Activated CD4-positive, alpha-beta T cell treated with anti-CD3 and anti-CD28 coated beads for 36 hours (primary cell): ENCODE results near the gene PCSK9. TPM values are rescaled to one million over a fixed set of nuclear protein-coding genes. Genes with fewer than 3 reads are reported as not detected.

Source experiments
- ATAC-seq: fragments of 200-7000 bp; cut with Tn5 transposase; one replicate; pipeline ENCODE4 v1.10.0; 2021; ENCODE audit warnings: mild to moderate bottlenecking, moderate library complexity
- CTCF ChIA-PET: fragments of 350-600 bp; sonication (Branson Sonifier 250); formaldehyde crosslinking; loops from one replicate; lab custom pipeline; 2021; ENCODE audit warnings: antibody characterized with exemption; lab: Charles Lee
- POLR2A ChIA-PET: fragments of 350-600 bp; sonication (Branson Sonifier 250); formaldehyde crosslinking; loops from one replicate; lab custom pipeline; 2021; ENCODE audit warnings: antibody characterized with exemption, inconsistent platforms; lab: Charles Lee
- DNase-seq: peaks from one replicate; pipeline ENCODE4 v3.0.0-alpha.2; 2020
- H3K27ac Mint-ChIP-seq: one replicate; pipeline ENCODE4 v1.8.0; 2021; ENCODE audit warnings: mixed read lengths
- H3K27me3 Mint-ChIP-seq: one replicate; pipeline ENCODE4 v1.8.0; 2021; ENCODE audit warnings: mixed read lengths
- H3K36me3 Mint-ChIP-seq: one replicate; pipeline ENCODE4 v1.8.0; 2021; ENCODE audit warnings: low read depth, mixed read lengths
- H3K4me1 Mint-ChIP-seq: one replicate; pipeline ENCODE4 v1.8.0; 2021; ENCODE audit warnings: mixed read lengths
- H3K4me3 Mint-ChIP-seq: one replicate; pipeline ENCODE4 v1.8.0; 2021; ENCODE audit warnings: mild to moderate bottlenecking, moderate library complexity, mixed read lengths
- H3K9me3 Mint-ChIP-seq: one replicate; pipeline ENCODE4 v1.8.0; 2021; ENCODE audit warnings: low read depth, mixed read lengths
- intact Hi-C, 2 experiments: fragments of 100-400 bp; cut with DNase I in 1 of 2; cut with micrococcal nuclease in 1 of 2; formaldehyde crosslinking; loops; one replicate each; pipeline versions ENCODE4 v1.14.2 to v1.15.1; 2022 to 2024; cut with DNase I, micrococcal nuclease
- total RNA-seq, 2 experiments: library from RNA; stranded (reverse); gene quantifications; one replicate each; pipeline ENCODE4 v1.2.3, GENCODE V29; 2021

PCSK9 gene
- total RNA-seq, result not detected

- H3K9me3 Mint-ChIP-seq, result no peaks in the 10 kb centered on the region
- H3K4me3 Mint-ChIP-seq, result no peak within 1 kb of the TSS
- ChIA-PET CTCF (no interaction called here), POLR2A (no interaction called here)
- H3K27me3 Mint-ChIP-seq, result peaks cover 54% of the 10 kb centered on the region
- no peaks in the 10 kb centered on the region for H3K36me3 Mint-ChIP-seq
- intact Hi-C loops, result no loop called here
- H3K27ac Mint-ChIP-seq, result no peak within 1 kb of the TSS
- peak; percentile 36 for ATAC-seq
- no peak for DNase-seq
- no peaks in the 10 kb centered on the region for H3K4me1 Mint-ChIP-seq
Measured at GRCh38 chr1:55039342-55040082, at the start of gene PCSK9. Gene PCSK9 (plus strand): TSS chr1:55039548. CDS start chr1:55039838, 290 bp downstream.

- Mint-ChIP-seq H3K9me3 (no peaks in the 10 kb centered on the region), H3K36me3 (no peaks in the 10 kb centered on the region), H3K27ac (no peak overlapping the region), H3K4me1 (no peaks in the 10 kb centered on the region), H3K27me3 (peaks cover 3% of the 10 kb centered on the region), H3K4me3 (no peak overlapping the region)
- CTCF ChIA-PET, result interaction anchor here (0.5 to 0.6 kb wide), 2 partner anchors 44 to 153 kb away, joined by 3 to 5 read pairs; no protein-coding TSS in a partner anchor
- DNase-seq, result no peak
- intact Hi-C loops, result no loop called here
- ATAC-seq, result no peak
- POLR2A ChIA-PET, result no interaction called here
Measured at GRCh38 chr1:54989968-54990810, 49.2 kb upstream of the PCSK9 start.

- Mint-ChIP-seq H3K36me3 (no peaks in the 10 kb centered on the region), H3K9me3 (no peaks in the 10 kb centered on the region), H3K4me1 (peaks cover 6% of the 10 kb centered on the region), H3K27ac (no peak overlapping the region), H3K27me3 (peaks cover 10% of the 10 kb centered on the region), H3K4me3 (no peak overlapping the region)
- ChIA-PET CTCF (interaction anchor here (0.5 to 1.8 kb wide), 4 partner anchors 42 to 154 kb away, joined by 3 to 6 read pairs (median 4); no protein-coding TSS in a partner anchor), POLR2A (no interaction called here)
- no peak for DNase-seq
- intact Hi-C loops, result no loop called here
- no peak for ATAC-seq
Measured at GRCh38 chr1:54990916-54991315, 48.4 kb upstream of the PCSK9 start.

- intact Hi-C loops, result no loop called here
- Mint-ChIP-seq H3K4me3 (no peak overlapping the region), H3K9me3 (no peaks in the 10 kb centered on the region), H3K4me1 (peaks cover 14% of the 10 kb centered on the region), H3K27ac (no peak overlapping the region), H3K27me3 (peaks cover 20% of the 10 kb centered on the region), H3K36me3 (no peaks in the 10 kb centered on the region)
- DNase-seq (no peak), ATAC-seq (no peak)
- CTCF ChIA-PET, result interaction anchor here (1.0 to 1.8 kb wide), 2 partner anchors 43 to 47 kb away, joined by 3 to 6 read pairs; no protein-coding TSS in a partner anchor
- POLR2A ChIA-PET, result no interaction called here
Measured at GRCh38 chr1:54991939-54992338, 47.4 kb upstream of the PCSK9 start.

- Mint-ChIP-seq H3K4me3 (no peak overlapping the region), H3K9me3 (no peaks in the 10 kb centered on the region), H3K36me3 (no peaks in the 10 kb centered on the region), H3K27me3 (peaks cover 29% of the 10 kb centered on the region), H3K27ac (no peak overlapping the region), H3K4me1 (peaks cover 14% of the 10 kb centered on the region)
- intact Hi-C loops, result no loop called here
- POLR2A ChIA-PET, result no interaction called here
- CTCF ChIA-PET, result interaction anchor here (0.7 to 1.2 kb wide), 3 partner anchors 9 to 29 kb away, joined by 3 to 4 read pairs (median 3); no protein-coding TSS in a partner anchor
- no peak for DNase-seq
- no peak for ATAC-seq
Measured at GRCh38 chr1:54993140-54993539, 46.2 kb upstream of the PCSK9 start.

GRCh38 chr1:54994355-54994990, 44.9 kb upstream of the PCSK9 start:
- DNase-seq, result no peak
- intact Hi-C loops, result no loop called here
- H3K9me3 Mint-ChIP-seq, result no peaks in the 10 kb centered on the region
- ChIA-PET CTCF (interaction anchor here (0.8 to 6.5 kb wide), 2 partner anchors 21 to 47 kb away, joined by 3 to 151 read pairs; no protein-coding TSS in a partner anchor), POLR2A (no interaction called here)
- no peak overlapping the region for H3K4me3 Mint-ChIP-seq
- peaks cover 14% of the 10 kb centered on the region for H3K4me1 Mint-ChIP-seq
- no peak for ATAC-seq
- no peak overlapping the region for H3K27ac Mint-ChIP-seq
- peaks cover 33% of the 10 kb centered on the region for H3K27me3 Mint-ChIP-seq
- H3K36me3 Mint-ChIP-seq, result no peaks in the 10 kb centered on the region

GRCh38 chr1:54995013-54995760, 44.2 kb upstream of the PCSK9 start:
- Mint-ChIP-seq H3K9me3 (no peaks in the 10 kb centered on the region), H3K36me3 (no peaks in the 10 kb centered on the region), H3K4me3 (no peak overlapping the region), H3K27me3 (peaks cover 35% of the 10 kb centered on the region), H3K27ac (no peak overlapping the region), H3K4me1 (peaks cover 14% of the 10 kb centered on the region)
- no peak for DNase-seq
- ChIA-PET CTCF (interaction anchor here (0.8 to 6.5 kb wide), 5 partner anchors 10 to 48 kb away, joined by 3 to 151 read pairs (median 9); no protein-coding TSS in a partner anchor), POLR2A (no interaction called here)
- no peak for ATAC-seq
- intact Hi-C loops, result no loop called here

- no peaks in the 10 kb centered on the region for H3K36me3 Mint-ChIP-seq
- DNase-seq (peak; percentile 55), ATAC-seq (peak; percentile 62)
- peaks cover 37% of the 10 kb centered on the region for H3K27me3 Mint-ChIP-seq
- intact Hi-C loops, result loop anchor here (1.0 to 2.0 kb wide), 4 partner anchors 27 to 324 kb away; no protein-coding TSS in a partner anchor
- H3K9me3 Mint-ChIP-seq, result no peaks in the 10 kb centered on the region
- H3K4me3 Mint-ChIP-seq, result no peak overlapping the region
- H3K27ac Mint-ChIP-seq, result no peak overlapping the region
- peaks cover 14% of the 10 kb centered on the region for H3K4me1 Mint-ChIP-seq
- CTCF ChIA-PET, result interaction anchor here (0.6 to 6.5 kb wide), 13 partner anchors 9 to 200 kb away, joined by 3 to 151 read pairs (median 6); no protein-coding TSS in a partner anchor
- POLR2A ChIA-PET, result no interaction called here
Measured at GRCh38 chr1:54995835-54996234, 43.5 kb upstream of the PCSK9 start.

GRCh38 chr1:54996359-54996868, 42.9 kb upstream of the PCSK9 start:
- no peak overlapping the region for H3K27ac Mint-ChIP-seq

More at GRCh38 chr1:54996359-54996868, 42.9 kb upstream of the PCSK9 start:
- ChIA-PET CTCF (interaction anchor here (0.6 to 6.5 kb wide), 17 partner anchors 10 to 424 kb away, joined by 3 to 151 read pairs (median 4); no protein-coding TSS in a partner anchor), POLR2A (no interaction called here)
- H3K4me3 Mint-ChIP-seq, result peak overlapping the region; percentile 24
- H3K9me3 Mint-ChIP-seq, result no peaks in the 10 kb centered on the region
- peaks cover 37% of the 10 kb centered on the region for H3K27me3 Mint-ChIP-seq
- DNase-seq, result peak; percentile 92
- peaks cover 14% of the 10 kb centered on the region for H3K4me1 Mint-ChIP-seq
- ATAC-seq, result peak; percentile 96
- intact Hi-C loops, result loop anchor here (1.0 to 2.0 kb wide), 4 partner anchors 26 to 324 kb away; no protein-coding TSS in a partner anchor
- H3K36me3 Mint-ChIP-seq, result no peaks in the 10 kb centered on the region
